ENCODE measurements around the gene LINC00305.

The LINC00305 gene

GRCh38 chr18:64178860-64179259, 30.0 kb upstream of the LINC00305 start:
- TF ChIP-seq CTCF (IDR thresholded peaks at IDR 0.05; ENCODE audit: low read depth, low read length, missing control alignments), result no peak
- DNase-seq (ENCODE audit: extremely low read depth, low read depth), result no peak
- no peak overlapping the region for H3K4me3 ChIP-seq (replicated peaks; ENCODE audit: low read depth, low read length)

GRCh38 chr18:64175432-64175831, 26.5 kb upstream of the LINC00305 start:
- DNase-seq (ENCODE audit: extremely low read depth, low read depth), result no peak
- H3K4me3 ChIP-seq (replicated peaks; ENCODE audit: low read depth, low read length), result no peak overlapping the region
- TF ChIP-seq CTCF (IDR thresholded peaks at IDR 0.05; ENCODE audit: low read depth, low read length, missing control alignments), result no peak

GRCh38 chr18:64171576-64171975, 22.7 kb upstream of the LINC00305 start:
- no peak for DNase-seq (ENCODE audit: extremely low read depth, low read depth)
- H3K4me3 ChIP-seq (replicated peaks; ENCODE audit: low read depth, low read length), result no peak overlapping the region
- TF ChIP-seq CTCF (IDR thresholded peaks at IDR 0.05; ENCODE audit: low read depth, low read length, missing control alignments), result no peak

- DNase-seq (ENCODE audit: extremely low read depth, low read depth), result no peak
- H3K4me3 ChIP-seq (replicated peaks; ENCODE audit: low read depth, low read length), result no peak overlapping the region
- TF ChIP-seq CTCF (IDR thresholded peaks at IDR 0.05; ENCODE audit: low read depth, low read length, missing control alignments), result no peak
These were observed 18.6 kb upstream of the LINC00305 start for GRCh38 chr18:64167408-64167925.

- no peak for TF ChIP-seq CTCF (IDR thresholded peaks at IDR 0.05; ENCODE audit: low read depth, low read length, missing control alignments)
- no peak for DNase-seq (ENCODE audit: extremely low read depth, low read depth)
- no peak overlapping the region for H3K4me3 ChIP-seq (replicated peaks; ENCODE audit: low read depth, low read length)
These were observed 17.0 kb upstream of the LINC00305 start for GRCh38 chr18:64165906-64166305.

- H3K4me3 ChIP-seq (replicated peaks; ENCODE audit: low read depth, low read length), result no peak overlapping the region
- no peak for TF ChIP-seq CTCF (IDR thresholded peaks at IDR 0.05; ENCODE audit: low read depth, low read length, missing control alignments)
- no peak for DNase-seq (ENCODE audit: extremely low read depth, low read depth)
These were observed 16.0 kb upstream of the LINC00305 start for GRCh38 chr18:64164883-64165282.

- no peak for DNase-seq (ENCODE audit: extremely low read depth, low read depth)
- no peak for TF ChIP-seq CTCF (IDR thresholded peaks at IDR 0.05; ENCODE audit: low read depth, low read length, missing control alignments)
These were observed 1.1 kb upstream of the LINC00305 start for GRCh38 chr18:64149916-64150438.

More at GRCh38 chr18:64149916-64150438, 1.1 kb upstream of the LINC00305 start:
- H3K4me3 ChIP-seq (replicated peaks; ENCODE audit: low read depth, low read length), result no peak overlapping the region

Data from HFF-Myc (cell line).